ENCODE data around the gene COG3.

The COG3 gene

DNA sequence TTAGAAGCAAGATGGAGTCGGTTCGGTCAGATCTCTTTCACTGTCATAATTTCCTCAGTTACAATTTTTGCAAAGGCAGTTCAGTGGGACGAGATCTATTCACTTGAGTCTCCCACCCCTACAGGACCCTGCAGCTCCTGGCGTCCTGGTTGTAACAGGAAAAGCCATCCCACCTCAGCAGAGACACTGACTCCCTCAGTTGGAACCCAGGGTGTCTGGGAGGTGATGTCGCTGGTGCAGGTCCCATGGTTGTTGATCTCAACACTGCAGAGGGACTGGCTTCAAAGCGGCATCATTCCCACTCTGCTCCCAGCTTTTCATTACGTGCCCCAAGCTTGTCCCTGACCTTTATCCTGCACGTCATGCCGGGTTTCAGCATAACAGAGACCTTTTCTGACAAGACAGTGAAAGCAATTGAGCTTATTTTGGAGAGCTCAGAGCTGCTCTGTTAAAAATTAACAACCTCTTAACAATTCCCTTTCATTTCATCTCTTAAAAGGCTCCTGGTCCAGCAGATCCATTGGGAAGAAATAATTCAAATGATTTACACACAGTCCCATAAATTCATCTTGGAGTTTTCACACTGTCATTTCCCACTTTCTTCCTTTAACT, 17.6 kb upstream of the COG3 start:
- DNase-seq (ENCODE audit: low read depth) = no peak

DNA sequence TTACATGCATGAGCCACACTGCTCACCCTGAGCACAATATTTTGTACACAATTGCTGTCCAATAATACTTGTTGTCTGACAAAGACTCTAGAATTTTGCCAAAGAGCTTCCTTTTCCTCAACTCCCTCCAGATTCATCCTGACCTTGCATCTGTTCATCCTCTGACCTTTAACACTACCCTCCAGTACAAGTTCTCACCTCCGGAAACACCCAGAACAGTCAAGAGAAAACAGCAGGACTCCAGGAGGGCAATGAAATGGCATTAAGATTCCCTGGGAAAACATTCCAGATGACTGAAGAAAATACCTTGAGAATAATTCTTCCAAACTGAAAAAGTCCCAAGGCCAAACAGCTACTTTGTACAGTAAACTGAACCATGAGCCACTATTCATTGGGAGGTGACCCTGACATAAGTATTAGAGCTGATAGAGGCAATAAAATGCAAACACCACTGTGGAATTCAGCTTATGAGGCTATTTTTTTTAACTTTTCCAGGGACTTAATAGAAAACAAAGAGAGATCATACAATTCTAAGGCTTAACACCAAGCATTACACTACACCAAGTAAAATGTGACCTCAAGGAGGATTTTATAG, 15.7 kb upstream of the COG3 start:
- no peak for DNase-seq (ENCODE audit: low read depth)

- no peak for DNase-seq (ENCODE audit: low read depth)
Measured at GRCh38 chr13:45451282-45451681, 13.5 kb upstream of the COG3 start.

GRCh38 chr13:45454204-45454603, 10.5 kb upstream of the COG3 start:
- DNase-seq (ENCODE audit: low read depth) = no peak

DNA sequence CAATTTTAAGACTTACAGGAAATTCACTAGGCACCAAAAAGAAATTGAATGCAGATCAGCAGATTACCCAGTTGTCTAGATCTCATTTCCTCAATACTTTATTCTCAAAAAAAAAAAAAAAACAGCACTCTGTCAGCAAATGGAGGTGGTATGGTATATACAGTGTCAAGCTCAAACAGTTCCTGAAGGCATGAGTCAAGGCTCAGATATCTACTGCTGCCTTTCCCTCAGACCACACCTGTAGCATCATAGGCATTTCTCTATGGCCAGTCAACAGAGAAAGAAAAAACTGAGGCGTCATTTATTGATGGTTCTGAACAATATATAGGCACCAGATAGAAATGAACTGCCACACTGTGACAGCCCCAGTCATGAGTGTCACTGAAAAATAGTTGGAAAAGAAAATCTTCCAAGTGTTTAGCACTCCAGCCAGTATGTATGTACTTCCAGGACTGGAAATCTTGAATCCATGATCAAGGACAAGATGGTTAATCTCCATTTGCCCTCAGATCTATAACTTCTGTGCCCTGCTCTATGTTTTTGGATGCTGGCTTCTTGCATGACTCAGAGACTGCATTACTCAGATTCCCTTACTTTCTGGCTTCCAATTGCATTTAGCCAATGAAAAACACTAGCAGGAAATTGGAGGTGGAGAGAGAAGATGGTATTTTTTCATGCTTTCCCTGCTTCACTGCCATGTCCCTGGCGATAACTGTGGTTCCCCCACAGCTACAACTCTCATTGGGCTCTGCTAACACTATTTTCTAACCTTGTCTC, 8.4 kb upstream of the COG3 start:
- peak; percentile 67 for DNase-seq (ENCODE audit: low read depth)

DNA sequence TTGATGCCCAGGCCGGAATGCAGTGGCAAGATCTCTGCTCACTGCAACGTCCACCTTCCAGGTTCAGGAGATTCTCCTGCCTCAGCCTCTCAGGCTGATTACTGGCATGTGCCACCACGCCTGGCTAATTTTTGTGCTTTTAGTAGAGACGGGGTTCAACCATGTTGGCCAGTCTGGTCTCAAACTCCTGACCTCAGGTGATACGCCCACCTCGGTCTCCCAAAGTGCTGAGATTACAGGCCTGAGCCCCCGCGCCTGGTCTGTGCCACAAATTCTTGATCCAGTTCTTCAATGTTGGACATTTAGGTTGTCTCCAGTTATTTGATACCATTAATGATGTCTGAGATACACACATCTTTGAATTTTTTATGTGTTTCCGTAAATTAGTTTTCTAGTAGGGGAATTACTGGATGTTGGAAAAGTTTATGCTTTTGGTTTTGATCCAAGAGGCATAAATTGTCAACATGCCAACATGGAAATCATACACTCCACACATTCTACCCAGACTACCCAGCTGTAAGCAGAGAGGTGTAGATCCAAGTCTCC, 525 bp upstream of the COG3 start:
- DNase-seq (ENCODE audit: low read depth) = no peak

DNA sequence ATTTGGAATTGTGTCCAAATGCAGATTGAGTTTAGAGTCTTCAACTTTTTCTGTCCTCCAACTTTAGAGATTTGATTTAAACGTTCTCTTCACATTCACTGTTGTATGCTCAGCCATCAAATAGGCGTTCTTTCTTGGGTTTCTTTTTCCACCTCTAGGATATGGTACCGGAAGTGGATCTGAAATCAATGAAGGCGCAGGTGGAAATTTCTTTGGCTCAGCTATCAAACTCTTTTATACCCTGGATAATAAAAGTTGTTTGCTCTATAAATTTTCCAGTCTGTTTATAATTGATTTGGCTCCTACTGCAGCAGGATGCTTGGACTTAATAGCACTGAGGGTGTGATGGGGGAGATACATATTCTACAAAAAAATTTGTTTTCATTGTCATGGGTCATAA, 1.6 kb downstream of the COG3 start:
- no peak for DNase-seq (ENCODE audit: low read depth)

DNA sequence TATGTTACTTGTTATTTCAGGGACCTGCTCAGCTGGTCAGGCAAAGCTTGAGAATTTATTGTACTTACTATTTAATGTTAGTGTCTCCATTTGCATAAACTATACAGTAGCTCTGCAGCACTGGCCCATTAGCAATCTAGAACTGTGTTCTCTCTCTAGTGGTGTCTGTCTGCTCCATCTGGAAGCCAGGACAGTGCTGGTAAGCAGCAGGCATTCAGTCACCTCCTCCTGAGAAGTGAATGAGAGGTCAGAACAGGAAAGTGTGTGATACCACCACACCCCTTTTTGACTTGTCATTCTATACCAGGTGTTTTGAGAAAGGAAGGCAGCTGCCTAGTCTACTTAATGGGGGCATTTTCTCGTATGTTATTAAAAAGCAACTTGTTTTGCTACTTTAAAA, 3.9 kb downstream of the COG3 start:
- no peak for DNase-seq (ENCODE audit: low read depth)

- DNase-seq (ENCODE audit: low read depth) = peak; percentile 63
Measured at GRCh38 chr13:45472171-45472705, 7.5 kb downstream of the COG3 start.

- no peak for DNase-seq (ENCODE audit: low read depth)
Measured at GRCh38 chr13:45473627-45474026, 8.9 kb downstream of the COG3 start.

- DNase-seq (ENCODE audit: low read depth) = no peak
Measured at GRCh38 chr13:45474584-45475454, 10.1 kb downstream of the COG3 start.

- no peak for DNase-seq (ENCODE audit: low read depth)
Measured at GRCh38 chr13:45479661-45480060, 14.9 kb downstream of the COG3 start.

DNA sequence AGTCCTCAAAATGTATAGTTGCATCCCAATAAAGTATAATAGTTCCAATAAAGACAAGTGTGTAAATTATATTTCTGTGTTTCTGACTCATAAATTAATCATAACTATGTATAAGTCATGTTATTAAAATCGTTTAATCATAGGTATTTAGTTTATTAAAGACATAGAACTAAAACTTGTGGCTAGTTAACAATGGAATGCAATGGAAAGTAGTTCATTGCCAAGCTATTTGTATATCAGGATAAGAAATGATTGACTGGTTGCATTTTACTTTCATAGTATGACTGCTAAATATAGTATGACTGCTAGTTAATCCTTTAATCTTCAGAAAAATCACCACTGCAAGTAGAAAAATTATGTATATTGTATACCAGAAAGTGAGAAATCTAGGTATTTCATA, 16.9 kb downstream of the COG3 start:
- DNase-seq (ENCODE audit: low read depth) = no peak

DNA sequence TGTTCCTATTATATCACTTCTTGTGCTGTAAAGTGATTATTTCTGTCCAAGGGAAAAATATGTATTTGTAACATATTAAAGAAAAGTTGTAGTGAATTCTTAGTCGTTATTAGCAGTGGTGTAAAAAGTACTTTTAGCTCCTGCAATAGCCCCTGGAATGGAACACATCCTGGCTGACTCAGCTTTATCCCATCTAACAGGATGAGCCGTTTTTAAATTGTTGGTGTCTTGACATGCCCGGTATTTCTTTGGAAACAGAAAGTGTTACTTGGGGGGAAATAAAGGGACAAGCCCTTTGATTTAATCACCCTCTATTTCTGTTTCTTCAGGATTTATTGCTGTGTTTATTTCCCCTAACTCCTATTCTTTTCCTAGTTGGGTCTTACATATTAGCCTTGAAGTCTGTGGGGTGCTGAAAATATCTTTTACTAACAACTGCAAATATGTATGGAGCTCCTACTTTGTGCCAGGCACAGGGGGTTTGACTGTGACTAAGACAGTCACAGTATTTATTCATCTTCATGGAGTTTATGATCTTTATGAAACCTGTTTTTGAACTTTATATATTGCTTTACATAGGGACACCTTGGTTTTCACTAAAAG, 17.9 kb downstream of the COG3 start:
- DNase-seq (ENCODE audit: low read depth) = peak; percentile 63

DNA sequence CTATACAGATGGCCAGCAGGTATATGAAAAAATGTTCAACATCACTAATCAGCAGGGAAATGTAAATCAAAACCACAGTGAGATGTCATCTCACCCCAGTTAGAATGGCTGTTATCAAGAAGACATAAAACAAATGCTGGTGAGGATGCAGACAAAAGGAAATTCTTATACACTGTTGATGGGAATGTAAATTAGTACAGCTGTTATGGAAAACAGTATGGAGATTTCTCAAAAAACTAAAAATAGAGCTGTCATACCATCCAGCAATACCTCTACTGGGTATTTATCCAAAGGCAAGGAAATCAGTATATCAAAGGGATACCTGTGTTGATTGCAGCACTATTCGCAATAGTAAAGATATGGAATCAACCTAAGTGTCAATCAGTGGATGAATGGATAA, 22.9 kb downstream of the COG3 start:
- no peak for DNase-seq (ENCODE audit: low read depth)

DNA sequence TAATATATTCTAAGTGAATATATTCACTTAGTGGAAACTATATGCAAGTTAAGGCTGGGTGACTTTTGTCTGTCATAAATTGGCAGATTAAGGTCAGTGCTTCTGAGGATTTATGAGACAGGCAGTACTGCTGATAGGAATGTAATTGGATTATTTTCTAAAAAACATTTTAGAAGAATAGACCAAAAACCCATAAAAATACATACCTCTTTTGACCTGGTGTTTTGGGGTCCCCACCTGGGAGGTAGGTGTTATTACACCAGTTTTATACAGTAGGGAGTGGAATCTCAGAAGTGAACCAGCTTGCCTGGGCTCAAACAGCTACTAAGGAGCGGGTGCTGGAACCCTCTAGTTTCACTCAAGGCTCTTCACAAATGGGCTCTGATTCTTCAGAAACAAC, 25.3 kb downstream of the COG3 start:
- DNase-seq (ENCODE audit: low read depth) = no peak

- DNase-seq (ENCODE audit: low read depth) = peak; percentile 76
Measured at GRCh38 chr13:45492538-45492937, 27.8 kb downstream of the COG3 start.

GRCh38 chr13:45496942-45497341, 32.2 kb downstream of the COG3 start:
- DNase-seq (ENCODE audit: low read depth) = no peak

DNA sequence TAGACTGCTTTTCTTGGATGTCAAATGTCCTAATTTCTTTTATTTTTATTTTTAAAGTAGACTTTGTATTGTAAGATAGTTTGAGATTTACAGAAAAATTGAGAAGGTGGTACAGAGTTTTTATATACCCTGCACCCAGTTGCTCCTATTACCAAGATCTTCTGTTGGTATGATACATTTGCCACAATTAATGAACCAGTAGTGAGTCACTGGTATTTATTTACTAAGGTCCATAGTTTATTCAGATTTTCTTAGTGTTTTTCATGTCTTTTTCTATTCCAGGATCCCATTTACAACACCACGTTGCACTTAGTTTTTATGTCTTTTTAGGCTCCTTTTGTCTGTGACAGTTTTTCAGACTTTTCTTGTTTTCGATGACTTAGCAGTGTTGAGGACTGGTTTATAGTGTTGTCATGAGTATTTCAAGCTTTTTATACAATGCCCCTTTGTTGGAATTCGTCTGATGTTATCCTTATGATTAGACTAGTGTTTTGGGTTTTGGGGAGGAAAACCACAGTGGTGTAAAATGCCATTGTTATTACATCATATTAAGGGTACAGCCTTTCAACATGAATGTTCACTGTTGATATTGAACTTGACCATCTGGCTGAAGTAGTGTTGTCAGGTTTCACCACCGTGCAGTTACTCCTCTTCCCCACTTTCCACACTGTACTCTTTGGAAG, 35.9 kb downstream of the COG3 start:
- DNase-seq (ENCODE audit: low read depth) = peak; percentile 92

GRCh38 chr13:45501175-45501526, 36.4 kb downstream of the COG3 start:
- DNase-seq (ENCODE audit: low read depth) = peak; percentile 14

- no peak for DNase-seq (ENCODE audit: low read depth)
Measured at GRCh38 chr13:45503658-45504057, 38.9 kb downstream of the COG3 start.
